GM12878 (cell line): ENCODE data around the gene ERCC2. TPM values are rescaled to one million over a fixed set of nuclear protein-coding genes. Genes with fewer than 3 reads are reported as not detected.

Source experiments
- ATAC-seq: fragments of 200-7000 bp; cut with Tn5 transposase; 3 replicates; pipeline ENCODE4 v1.9.1; 2020; ENCODE audit warnings: mild to moderate bottlenecking, moderate library complexity
- BruUV-seq: library from RNA; stranded (reverse); fragments of 400-500 nt; replicated peaks from 2 replicates; lab custom pipeline; 2021; lab: Mats Ljungman, UMichigan
- CTCF ChIA-PET: fragments of 300-600 bp; sonication (Branson Sonifier 250); formaldehyde crosslinking; extraction: SDS; loops from one replicate; lab custom pipeline; 2021; ENCODE audit warnings: inconsistent platforms; lab: Yijun Ruan, JAX
- POLR2A ChIA-PET: fragments of 350-600 bp; formaldehyde crosslinking; extraction: SDS; loops from one replicate; lab custom pipeline; 2021; ENCODE audit warnings: inconsistent platforms; lab: Charles Lee
- RAD21 ChIA-PET: fragments of 300-600 bp; sonication (Branson Sonifier 250); formaldehyde crosslinking; loops from one replicate; lab custom pipeline; 2023; ENCODE audit warnings: antibody characterized with exemption; ENCODE audit not compliant: unreplicated experiment; lab: Charles Lee
- SMC1A ChIA-PET: fragments of 300-600 bp; sonication (Branson Sonifier 250); formaldehyde crosslinking; loops from one replicate; lab custom pipeline; 2023; ENCODE audit not compliant: unreplicated experiment, uncharacterized antibody; lab: Charles Lee
- DNase-seq: peaks from one replicate; pipeline ENCODE4 v3.0.0-alpha.2; 2011; ENCODE audit warnings: low read depth, low spot score
- FAIRE-seq: peaks from 3 replicates; lab custom pipeline; 2011; peaks lifted over from hg19 to GRCh38; lab: Jason Lieb, UNC
- H2AFZ ChIP-seq: 2 replicates; pipeline ENCODE4 v1.6.0; 2011; ENCODE audit warnings: low read depth, low read length, control low read depth; ENCODE audit not compliant: control insufficient read depth
- H3K27ac ChIP-seq: 2 replicates; pipeline ENCODE4 v1.5.1; 2011; ENCODE audit warnings: control low read depth; ENCODE audit not compliant: control insufficient read depth, insufficient read depth
- H3K27me3 ChIP-seq, 2 experiments: replicated peaks in 1 of 2; 2 replicates each; pipeline versions ENCODE4 v1.6.0 to v1.6.1; 2011; ENCODE audit warnings: low read length in 1 of 2; ENCODE audit not compliant: control insufficient read depth in 2 of 2, insufficient read depth in 2 of 2
- H3K36me3 ChIP-seq, 2 experiments: 2 replicates each; pipeline ENCODE4 v1.5.1; 2011; ENCODE audit warnings: low read length in 1 of 2; ENCODE audit not compliant: control insufficient read depth in 2 of 2, insufficient read depth in 2 of 2
- H3K4me1 ChIP-seq: 2 replicates; pipeline ENCODE4 v1.6.1; 2011; ENCODE audit warnings: mild to moderate bottlenecking, low read length, moderate library complexity, mixed read lengths; ENCODE audit not compliant: control insufficient read depth, insufficient read depth
- H3K4me2 ChIP-seq: 2 replicates; pipeline ENCODE4 v1.6.0; 2011; ENCODE audit warnings: control low read depth; ENCODE audit not compliant: control insufficient read depth, insufficient read depth
- H3K4me3 ChIP-seq: fragments of 200-600 bp; sonication (generic); 2 replicates; pipeline ENCODE4 v1.5.1; 2016
- H3K79me2 ChIP-seq: 2 replicates; pipeline ENCODE4 v1.6.0; 2011; ENCODE audit warnings: low read length; ENCODE audit not compliant: control insufficient read depth, insufficient read depth
- H3K9ac ChIP-seq: 2 replicates; pipeline ENCODE4 v1.8.0; 2011; ENCODE audit warnings: low read length, control low read depth, mixed read lengths; ENCODE audit not compliant: control insufficient read depth, insufficient read depth
- H3K9me3 ChIP-seq: replicated peaks from 3 replicates; pipeline ENCODE4 v1.5.1; 2011; ENCODE audit warnings: mild to moderate bottlenecking, low read length; ENCODE audit not compliant: control insufficient read depth, insufficient read depth
- H4K20me1 ChIP-seq: 2 replicates; pipeline ENCODE4 v1.6.0; 2011; ENCODE audit not compliant: control insufficient read depth, insufficient read depth
- JUND ChIP-seq: IDR thresholded peaks from 2 replicates; pipeline ENCODE4 v1.6.1; 2012; ENCODE audit warnings: low read depth, mild to moderate bottlenecking, low read length, improper control_type of control experiment, moderate library complexity
- KLF5 ChIP-seq: fragments of 450-650 bp; IDR thresholded peaks from 2 replicates; pipeline ENCODE4 v1.6.1; 2014; ENCODE audit warnings: mild to moderate bottlenecking; ENCODE audit not compliant: partially characterized antibody
- POLR2A ChIP-seq: IDR thresholded peaks from 2 replicates; pipeline ENCODE4 v1.6.1; 2011; ENCODE audit warnings: low read depth, mild to moderate bottlenecking, low read length
- RAD51 ChIP-seq: fragments of 450-650 bp; IDR thresholded peaks from 2 replicates; pipeline ENCODE4 v1.6.1; 2016; ENCODE audit warnings: moderate library complexity, mild to moderate bottlenecking, inconsistent platforms
- SMAD1 ChIP-seq: fragments of 450-650 bp; IDR thresholded peaks from 2 replicates; pipeline ENCODE4 v1.6.1; 2018; ENCODE audit warnings: mild to moderate bottlenecking, low read depth; ENCODE audit not compliant: partially characterized antibody
- TBL1XR1 ChIP-seq: IDR thresholded peaks from 2 replicates; pipeline ENCODE4 v1.6.1; 2012; ENCODE audit warnings: low read depth, low read length, improper control_type of control experiment
- TCF7 ChIP-seq: IDR thresholded peaks from 2 replicates; pipeline ENCODE4 v1.6.1; 2014; ENCODE audit warnings: antibody characterized with exemption, borderline replicate concordance
- WRNIP1 ChIP-seq: IDR thresholded peaks from 2 replicates; pipeline ENCODE4 v1.6.1; 2011; ENCODE audit warnings: low read depth, low read length, improper control_type of control experiment, borderline replicate concordance
- ZNF207 ChIP-seq: fragments of 450-650 bp; IDR thresholded peaks from 2 replicates; pipeline ENCODE4 v1.6.1; 2014; ENCODE audit warnings: antibody characterized with exemption, mild to moderate bottlenecking, borderline replicate concordance
- WGBS: methylation state at CpG from one replicate; pipeline ENCODE4 v1.1.6; 2016; ENCODE audit warnings: low lambda C conversion rate; ENCODE audit not compliant: insufficient replicate concordance, insufficient coverage; ENCODE audit errors: missing lambda C conversion rate; 5-methylcytosine and 5-hydroxymethylcytosine counted together
- in situ Hi-C: fragments of 300-500 bp; cut with MboI; formaldehyde crosslinking; loops from 9 replicates; pipeline ENCODE4 v1.14.3; 2018; ENCODE audit warnings: mixed read lengths
- intact Hi-C: fragments of 100-400 bp; cut with micrococcal nuclease; formaldehyde crosslinking; loops from one replicate; pipeline ENCODE4 v1.14.2; 2022; ENCODE audit not compliant: unreplicated experiment
- polyA plus RNA-seq, 11 experiments: library from polyadenylated mRNA; depleted of rRNA in 4 of 11; unstranded in 6 of 11; stranded (reverse) in 5 of 11; fragments of >200 nt; fragmentation: Nextera tagmentation in 4 of 11; fragmentation: Illumina TruSeq in 1 of 11; extraction: Ambion mirVana in 4 of 11; extraction: Trizol in 1 of 11; gene quantifications; 1 replicate in 1 of 11; 2 replicates in 10 of 11; pipeline versions ENCODE4 v1.2.1 to v1.2.3, GENCODE V29; 2011 to 2016; ENCODE audit warnings: inconsistent platforms in 2 of 11, missing spikeins in 2 of 11, low read depth in 1 of 11
- total RNA-seq, 4 experiments: library from RNA; depleted of rRNA in 3 of 4; stranded (reverse); fragments of >200 nt in 3 of 4; fragmentation: Illumina TruSeq in 1 of 4; extraction: Trizol in 1 of 4; gene quantifications; 2 replicates each; pipeline versions ENCODE4 v1.2.1 to v1.2.3, GENCODE V29; 2013 to 2021
- TF ChIP-seq, protein P1 (sequence below), 3 experiments: IDR thresholded peaks in 2 of 3; conservative IDR thresholded peaks in 1 of 3; 2 replicates each; pipeline ENCODE4 v1.5.1; 2011; ENCODE audit warnings: low read depth in 3 of 3, low read length in 3 of 3, mild to moderate bottlenecking in 3 of 3, control low read depth in 2 of 3, moderate library complexity in 2 of 3, inconsistent platforms in 1 of 3, mixed read lengths in 1 of 3; ENCODE audit not compliant: control insufficient read depth in 2 of 3, insufficient read depth in 1 of 3; ENCODE audit errors: extremely low read depth in 1 of 3
- TF ChIP-seq, protein P2 (sequence below): fragments of 450-650 bp; IDR thresholded peaks from 2 replicates; pipeline ENCODE4 v1.6.1; 2017; ENCODE audit warnings: mild to moderate bottlenecking
- TF ChIP-seq, protein P3 (sequence below): fragments of 450-650 bp; IDR thresholded peaks from 2 replicates; pipeline ENCODE4 v1.6.1; 2017; ENCODE audit warnings: borderline replicate concordance
- TF ChIP-seq, protein P4 (sequence below): fragments of 450-650 bp; IDR thresholded peaks from 2 replicates; pipeline ENCODE4 v1.6.1; 2017; ENCODE audit warnings: mild to moderate bottlenecking, moderate library complexity

The ERCC2 gene
- total and polyA plus RNA-seq, 10 of the 15 experiments (the other 5 are each of a cell fraction or from before 2014, with no cell fraction given): 1.3 to 40.1 (median 15.6) TPM

DNA sequence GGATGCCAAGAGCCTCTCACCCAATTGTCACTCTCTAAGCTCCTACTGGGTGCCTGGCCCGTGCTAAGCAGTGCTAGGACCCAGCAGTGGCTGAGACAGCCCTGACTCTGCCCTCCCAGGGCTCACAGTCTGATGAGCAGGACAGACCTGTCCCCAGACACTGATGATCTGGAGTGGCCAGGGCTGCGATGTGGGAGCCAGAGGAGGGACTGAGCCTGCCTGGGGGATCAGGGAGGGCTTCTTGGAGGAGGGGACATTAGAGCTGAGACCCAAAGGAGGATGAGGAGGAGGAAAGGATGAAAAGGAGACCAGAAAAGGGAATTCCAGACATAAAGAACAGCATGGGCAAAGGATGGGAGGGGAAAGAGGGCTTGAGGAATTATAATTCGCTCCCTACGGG lies 46.8 kb upstream of the ERCC2 start (continued):
- no peak for TF ChIP-seq KLF5
- TF ChIP-seq, protein P1, sequence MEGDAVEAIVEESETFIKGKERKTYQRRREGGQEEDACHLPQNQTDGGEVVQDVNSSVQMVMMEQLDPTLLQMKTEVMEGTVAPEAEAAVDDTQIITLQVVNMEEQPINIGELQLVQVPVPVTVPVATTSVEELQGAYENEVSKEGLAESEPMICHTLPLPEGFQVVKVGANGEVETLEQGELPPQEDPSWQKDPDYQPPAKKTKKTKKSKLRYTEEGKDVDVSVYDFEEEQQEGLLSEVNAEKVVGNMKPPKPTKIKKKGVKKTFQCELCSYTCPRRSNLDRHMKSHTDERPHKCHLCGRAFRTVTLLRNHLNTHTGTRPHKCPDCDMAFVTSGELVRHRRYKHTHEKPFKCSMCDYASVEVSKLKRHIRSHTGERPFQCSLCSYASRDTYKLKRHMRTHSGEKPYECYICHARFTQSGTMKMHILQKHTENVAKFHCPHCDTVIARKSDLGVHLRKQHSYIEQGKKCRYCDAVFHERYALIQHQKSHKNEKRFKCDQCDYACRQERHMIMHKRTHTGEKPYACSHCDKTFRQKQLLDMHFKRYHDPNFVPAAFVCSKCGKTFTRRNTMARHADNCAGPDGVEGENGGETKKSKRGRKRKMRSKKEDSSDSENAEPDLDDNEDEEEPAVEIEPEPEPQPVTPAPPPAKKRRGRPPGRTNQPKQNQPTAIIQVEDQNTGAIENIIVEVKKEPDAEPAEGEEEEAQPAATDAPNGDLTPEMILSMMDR (IDR thresholded peaks at IDR 0.05 in 2 of 3, conservative IDR thresholded peaks at IDR 0.05 in 1 of 3; ENCODE audit: control insufficient read depth in 2 of 3, extremely low read depth in 1 of 3, insufficient read depth in 1 of 3, low read depth in 3 of 3, low read length in 3 of 3): no peak
- TF ChIP-seq TCF7: no peak

DNA sequence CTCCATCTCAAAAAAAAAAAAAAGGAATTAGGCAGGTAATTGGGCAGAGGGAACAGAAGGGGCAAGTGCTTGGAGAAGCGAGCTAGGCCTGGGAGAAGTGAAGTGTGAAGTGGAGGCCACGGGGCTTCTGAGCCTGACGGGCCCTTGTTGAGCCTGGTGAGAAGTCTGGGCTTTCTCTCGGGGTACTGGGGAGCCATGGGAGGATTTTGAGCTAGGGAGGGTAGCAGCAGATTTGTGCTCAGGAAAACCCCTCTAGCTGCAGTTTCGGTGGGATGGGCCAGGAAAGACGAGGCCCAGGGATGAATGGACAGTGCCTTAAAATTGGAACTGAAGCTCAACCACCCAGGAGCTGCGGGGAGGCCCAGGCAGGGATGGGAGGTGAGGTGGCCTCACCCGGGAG lies 44.1 kb upstream of the ERCC2 start:
- intact Hi-C loops (no loop called here), in situ Hi-C loops (no loop called here)
- Histone ChIP-seq H3K9me3 (no peaks in the 10 kb centered on the region), H3K4me1 (peaks cover 11% of the 10 kb centered on the region), H3K27ac (no peak overlapping the region), H3K36me3 (peaks cover 7% of the 10 kb centered on the region in 2 experiments), H3K27me3 (no peaks in the 10 kb centered on the region), H3K4me3 (no peak overlapping the region), H3K4me2 (no peak overlapping the region), H3K9ac (no peak overlapping the region), H2AFZ (no peak overlapping the region), H3K79me2 (no peaks in the 10 kb centered on the region), H4K20me1 (no peaks in the 10 kb centered on the region)
- WGBS: 90% methylated on average over 8 of the region's 8 CpGs
- ChIA-PET POLR2A (interaction anchor here (0.7 kb wide), 3 partner anchors 42 to 1938 kb away, joined by 3 read pairs; no protein-coding TSS in a partner anchor), SMC1A (no interaction called here), RAD21 (no interaction called here), CTCF (interaction anchor here (0.6 to 3.0 kb wide), 3 partner anchors 12 to 1467 kb away, joined by 4 to 14 read pairs (median 5); no protein-coding TSS in a partner anchor)
- no TSS peak for BruUV-seq
- no peak for FAIRE-seq
- no peak for DNase-seq
- no peak for ATAC-seq
- TF ChIP-seq, protein P2, sequence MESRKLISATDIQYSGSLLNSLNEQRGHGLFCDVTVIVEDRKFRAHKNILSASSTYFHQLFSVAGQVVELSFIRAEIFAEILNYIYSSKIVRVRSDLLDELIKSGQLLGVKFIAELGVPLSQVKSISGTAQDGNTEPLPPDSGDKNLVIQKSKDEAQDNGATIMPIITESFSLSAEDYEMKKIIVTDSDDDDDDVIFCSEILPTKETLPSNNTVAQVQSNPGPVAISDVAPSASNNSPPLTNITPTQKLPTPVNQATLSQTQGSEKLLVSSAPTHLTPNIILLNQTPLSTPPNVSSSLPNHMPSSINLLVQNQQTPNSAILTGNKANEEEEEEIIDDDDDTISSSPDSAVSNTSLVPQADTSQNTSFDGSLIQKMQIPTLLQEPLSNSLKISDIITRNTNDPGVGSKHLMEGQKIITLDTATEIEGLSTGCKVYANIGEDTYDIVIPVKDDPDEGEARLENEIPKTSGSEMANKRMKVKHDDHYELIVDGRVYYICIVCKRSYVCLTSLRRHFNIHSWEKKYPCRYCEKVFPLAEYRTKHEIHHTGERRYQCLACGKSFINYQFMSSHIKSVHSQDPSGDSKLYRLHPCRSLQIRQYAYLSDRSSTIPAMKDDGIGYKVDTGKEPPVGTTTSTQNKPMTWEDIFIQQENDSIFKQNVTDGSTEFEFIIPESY: no peak
- TF ChIP-seq RAD51 (no peak), TBL1XR1 (no peak), JUND (no peak), ZNF207 (no peak), POLR2A (no peak), WRNIP1 (no peak), SMAD1 (no peak)
- TF ChIP-seq, protein P3, sequence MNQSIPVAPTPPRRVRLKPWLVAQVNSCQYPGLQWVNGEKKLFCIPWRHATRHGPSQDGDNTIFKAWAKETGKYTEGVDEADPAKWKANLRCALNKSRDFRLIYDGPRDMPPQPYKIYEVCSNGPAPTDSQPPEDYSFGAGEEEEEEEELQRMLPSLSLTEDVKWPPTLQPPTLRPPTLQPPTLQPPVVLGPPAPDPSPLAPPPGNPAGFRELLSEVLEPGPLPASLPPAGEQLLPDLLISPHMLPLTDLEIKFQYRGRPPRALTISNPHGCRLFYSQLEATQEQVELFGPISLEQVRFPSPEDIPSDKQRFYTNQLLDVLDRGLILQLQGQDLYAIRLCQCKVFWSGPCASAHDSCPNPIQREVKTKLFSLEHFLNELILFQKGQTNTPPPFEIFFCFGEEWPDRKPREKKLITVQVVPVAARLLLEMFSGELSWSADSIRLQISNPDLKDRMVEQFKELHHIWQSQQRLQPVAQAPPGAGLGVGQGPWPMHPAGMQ: no peak
- TF ChIP-seq, protein P4, sequence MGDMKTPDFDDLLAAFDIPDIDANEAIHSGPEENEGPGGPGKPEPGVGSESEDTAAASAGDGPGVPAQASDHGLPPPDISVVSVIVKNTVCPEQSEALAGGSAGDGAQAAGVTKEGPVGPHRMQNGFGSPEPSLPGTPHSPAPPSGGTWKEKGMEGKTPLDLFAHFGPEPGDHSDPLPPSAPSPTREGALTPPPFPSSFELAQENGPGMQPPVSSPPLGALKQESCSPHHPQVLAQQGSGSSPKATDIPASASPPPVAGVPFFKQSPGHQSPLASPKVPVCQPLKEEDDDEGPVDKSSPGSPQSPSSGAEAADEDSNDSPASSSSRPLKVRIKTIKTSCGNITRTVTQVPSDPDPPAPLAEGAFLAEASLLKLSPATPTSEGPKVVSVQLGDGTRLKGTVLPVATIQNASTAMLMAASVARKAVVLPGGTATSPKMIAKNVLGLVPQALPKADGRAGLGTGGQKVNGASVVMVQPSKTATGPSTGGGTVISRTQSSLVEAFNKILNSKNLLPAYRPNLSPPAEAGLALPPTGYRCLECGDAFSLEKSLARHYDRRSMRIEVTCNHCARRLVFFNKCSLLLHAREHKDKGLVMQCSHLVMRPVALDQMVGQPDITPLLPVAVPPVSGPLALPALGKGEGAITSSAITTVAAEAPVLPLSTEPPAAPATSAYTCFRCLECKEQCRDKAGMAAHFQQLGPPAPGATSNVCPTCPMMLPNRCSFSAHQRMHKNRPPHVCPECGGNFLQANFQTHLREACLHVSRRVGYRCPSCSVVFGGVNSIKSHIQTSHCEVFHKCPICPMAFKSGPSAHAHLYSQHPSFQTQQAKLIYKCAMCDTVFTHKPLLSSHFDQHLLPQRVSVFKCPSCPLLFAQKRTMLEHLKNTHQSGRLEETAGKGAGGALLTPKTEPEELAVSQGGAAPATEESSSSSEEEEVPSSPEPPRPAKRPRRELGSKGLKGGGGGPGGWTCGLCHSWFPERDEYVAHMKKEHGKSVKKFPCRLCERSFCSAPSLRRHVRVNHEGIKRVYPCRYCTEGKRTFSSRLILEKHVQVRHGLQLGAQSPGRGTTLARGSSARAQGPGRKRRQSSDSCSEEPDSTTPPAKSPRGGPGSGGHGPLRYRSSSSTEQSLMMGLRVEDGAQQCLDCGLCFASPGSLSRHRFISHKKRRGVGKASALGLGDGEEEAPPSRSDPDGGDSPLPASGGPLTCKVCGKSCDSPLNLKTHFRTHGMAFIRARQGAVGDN: no peak
